ENCODE results near the gene OAT.

- TF ChIP-seq CTCF (IDR thresholded peaks at IDR 0.05; ENCODE audit: insufficient read depth, low read depth, low read length) (no peak), EZH2 (IDR thresholded peaks at IDR 0.05; ENCODE audit: insufficient read depth, low read length) (no peak)
These were observed 6.7 kb upstream of the OAT start for GRCh38 chr10:124425227-124425962.
